VCaP (cell line): ENCODE measurements around the gene PTPRCAP.

Source experiments
- H3K27ac ChIP-seq: fragments of 450-650 bp; 2 replicates; pipeline ENCODE4 v1.5.1; 2017
- CTCF ChIP-seq: fragments of 450-650 bp; conservative IDR thresholded peaks from 2 replicates; pipeline ENCODE4 v1.5.1; 2017; ENCODE audit warnings: mild to moderate bottlenecking, moderate library complexity

Gene PTPRCAP

GRCh38 chr11:67410369-67410831, 27.1 kb downstream of the PTPRCAP start:
- no peak for TF ChIP-seq CTCF
- no peak overlapping the region for H3K27ac ChIP-seq

- TF ChIP-seq CTCF = 0 out of 2 replicates have a peak, but pooled peaks have one; percentile 3
- H3K27ac ChIP-seq = no peak overlapping the region
These were observed 27.6 kb downstream of the PTPRCAP start for GRCh38 chr11:67409781-67410368.

- TF ChIP-seq CTCF = no peak
- no peak overlapping the region for H3K27ac ChIP-seq
These were observed 28.2 kb downstream of the PTPRCAP start for GRCh38 chr11:67409261-67409666.

GRCh38 chr11:67408437-67409200, 28.9 kb downstream of the PTPRCAP start:
- H3K27ac ChIP-seq = no peak overlapping the region
- TF ChIP-seq CTCF = no peak

GRCh38 chr11:67407688-67408163, 29.8 kb downstream of the PTPRCAP start:
- TF ChIP-seq CTCF = no peak
- H3K27ac ChIP-seq = no peak overlapping the region

- no peak overlapping the region for H3K27ac ChIP-seq
- no peak for TF ChIP-seq CTCF
These were observed 30.4 kb downstream of the PTPRCAP start for GRCh38 chr11:67406969-67407687.

- H3K27ac ChIP-seq = no peak overlapping the region
- no peak for TF ChIP-seq CTCF
These were observed 31.0 kb downstream of the PTPRCAP start for GRCh38 chr11:67406420-67406968.
